ENCODE measurements around the gene FHIT.

The FHIT gene

GRCh38 chr3:60917141-60917540 lies 334.1 kb downstream of the FHIT start:
- Histone ChIP-seq H3K9me2 (replicated peaks; ENCODE audit: control insufficient read depth, low read length) (no peaks in the 10 kb centered on the region), H3K4me2 (ENCODE audit: low read length) (no peak overlapping the region), H3K36me3 (ENCODE audit: control insufficient read depth, low read length) (no peaks in the 10 kb centered on the region), H3K27ac (ENCODE audit: low read depth, low read length) (no peak overlapping the region), H3K9me3 (ENCODE audit: control insufficient read depth, insufficient read depth, low read length) (no peaks in the 10 kb centered on the region), H3K79me2 (ENCODE audit: control insufficient read depth, low read length) (no peaks in the 10 kb centered on the region), H3K4me3 (ENCODE audit: low read length) (no peak overlapping the region), H3F3A (ENCODE audit: control insufficient read depth, insufficient read depth) (no peaks in the 10 kb centered on the region), H3K27me3 (ENCODE audit: control insufficient read depth, low read length) (no peaks in the 10 kb centered on the region), H4K20me1 (ENCODE audit: control insufficient read depth, insufficient read depth, low read depth, low read length) (no peaks in the 10 kb centered on the region), H3K4me1 (ENCODE audit: control insufficient read depth, low read length) (no peaks in the 10 kb centered on the region)
- TF ChIP-seq EZH2phosphoT487 (IDR thresholded peaks at IDR 0.05; ENCODE audit: borderline replicate concordance, low read length): no peak
- TF ChIP-seq CTCF (IDR thresholded peaks at IDR 0.05; ENCODE audit: low read depth, low read length, poor library complexity, severe bottlenecking): no peak

DNA sequence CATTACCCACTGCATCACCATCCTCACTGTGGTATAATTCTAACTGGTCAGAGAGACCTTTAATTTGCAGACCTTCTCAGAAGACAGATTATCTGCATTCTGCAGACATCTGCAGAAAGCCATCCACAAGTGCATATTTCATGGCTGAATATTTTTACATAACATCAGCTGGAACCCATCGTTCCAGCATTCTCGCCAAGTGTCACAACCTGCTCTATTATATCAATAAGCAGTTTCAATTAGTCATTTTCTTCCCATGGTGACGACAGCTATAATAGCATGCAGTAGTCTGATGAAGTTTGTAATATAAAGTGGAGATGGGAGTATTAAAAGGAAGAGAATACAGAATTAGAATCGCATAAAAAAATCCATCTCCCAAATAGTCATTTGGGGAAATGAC lies 334.7 kb downstream of the FHIT start:
- Histone ChIP-seq H3K4me2 (ENCODE audit: low read length) (no peak overlapping the region), H3K27me3 (ENCODE audit: control insufficient read depth, low read length) (no peaks in the 10 kb centered on the region), H3K27ac (ENCODE audit: low read depth, low read length) (no peak overlapping the region), H3K36me3 (ENCODE audit: control insufficient read depth, low read length) (no peaks in the 10 kb centered on the region), H3F3A (ENCODE audit: control insufficient read depth, insufficient read depth) (no peaks in the 10 kb centered on the region), H3K9me2 (replicated peaks; ENCODE audit: control insufficient read depth, low read length) (no peaks in the 10 kb centered on the region), H3K9me3 (ENCODE audit: control insufficient read depth, insufficient read depth, low read length) (no peaks in the 10 kb centered on the region), H3K4me1 (ENCODE audit: control insufficient read depth, low read length) (no peaks in the 10 kb centered on the region), H3K4me3 (ENCODE audit: low read length) (no peak overlapping the region), H4K20me1 (ENCODE audit: control insufficient read depth, insufficient read depth, low read depth, low read length) (no peaks in the 10 kb centered on the region), H3K79me2 (ENCODE audit: control insufficient read depth, low read length) (no peaks in the 10 kb centered on the region)
- TF ChIP-seq CTCF (IDR thresholded peaks at IDR 0.05; ENCODE audit: low read depth, low read length, poor library complexity, severe bottlenecking): no peak
- TF ChIP-seq EZH2phosphoT487 (IDR thresholded peaks at IDR 0.05; ENCODE audit: borderline replicate concordance, low read length): no peak

GRCh38 chr3:60913474-60913873 lies 337.8 kb downstream of the FHIT start:
- no peak for TF ChIP-seq EZH2phosphoT487 (IDR thresholded peaks at IDR 0.05; ENCODE audit: borderline replicate concordance, low read length)
- no peak for TF ChIP-seq CTCF (IDR thresholded peaks at IDR 0.05; ENCODE audit: low read depth, low read length, poor library complexity, severe bottlenecking)
- Histone ChIP-seq H3K27me3 (ENCODE audit: control insufficient read depth, low read length) (no peaks in the 10 kb centered on the region), H3K9me3 (ENCODE audit: control insufficient read depth, insufficient read depth, low read length) (no peaks in the 10 kb centered on the region), H3K9me2 (replicated peaks; ENCODE audit: control insufficient read depth, low read length) (no peaks in the 10 kb centered on the region), H3K79me2 (ENCODE audit: control insufficient read depth, low read length) (no peaks in the 10 kb centered on the region), H3K27ac (ENCODE audit: low read depth, low read length) (no peak overlapping the region), H3F3A (ENCODE audit: control insufficient read depth, insufficient read depth) (no peaks in the 10 kb centered on the region), H3K4me1 (ENCODE audit: control insufficient read depth, low read length) (no peaks in the 10 kb centered on the region), H3K4me3 (ENCODE audit: low read length) (no peak overlapping the region), H4K20me1 (ENCODE audit: control insufficient read depth, insufficient read depth, low read depth, low read length) (no peaks in the 10 kb centered on the region), H3K36me3 (ENCODE audit: control insufficient read depth, low read length) (no peaks in the 10 kb centered on the region), H3K4me2 (ENCODE audit: low read length) (no peak overlapping the region)

- no peaks in the 10 kb centered on the region for H3K4me1 ChIP-seq (ENCODE audit: control insufficient read depth, low read length)
- no peaks in the 10 kb centered on the region for H3K27me3 ChIP-seq (ENCODE audit: control insufficient read depth, low read length)
- no peaks in the 10 kb centered on the region for H4K20me1 ChIP-seq (ENCODE audit: control insufficient read depth, insufficient read depth, low read depth, low read length)
- H3F3A ChIP-seq (ENCODE audit: control insufficient read depth, insufficient read depth): no peaks in the 10 kb centered on the region
- TF ChIP-seq EZH2phosphoT487 (IDR thresholded peaks at IDR 0.05; ENCODE audit: borderline replicate concordance, low read length) (no peak), CTCF (IDR thresholded peaks at IDR 0.05; ENCODE audit: low read depth, low read length, poor library complexity, severe bottlenecking) (no peak)
- no peak overlapping the region for H3K27ac ChIP-seq (ENCODE audit: low read depth, low read length)
- H3K36me3 ChIP-seq (ENCODE audit: control insufficient read depth, low read length): no peaks in the 10 kb centered on the region
- H3K9me3 ChIP-seq (ENCODE audit: control insufficient read depth, insufficient read depth, low read length): no peaks in the 10 kb centered on the region
- no peaks in the 10 kb centered on the region for H3K79me2 ChIP-seq (ENCODE audit: control insufficient read depth, low read length)
- H3K9me2 ChIP-seq (replicated peaks; ENCODE audit: control insufficient read depth, low read length): no peaks in the 10 kb centered on the region
- H3K4me3 ChIP-seq (ENCODE audit: low read length): no peak overlapping the region
- no peak overlapping the region for H3K4me2 ChIP-seq (ENCODE audit: low read length)
Measured at GRCh38 chr3:60912876-60913275, 338.4 kb downstream of the FHIT start.
